ENCODE results near the gene SDK1.
A peak's percentile ranks its signal among the peaks of the same experiment; 100 is the strongest.
"Not testable (repeated sequence)": the region's sequence is repeated elsewhere in the genome, so short reads cannot be mapped to it uniquely, and the experiment has no call there.

Gene SDK1

DNA sequence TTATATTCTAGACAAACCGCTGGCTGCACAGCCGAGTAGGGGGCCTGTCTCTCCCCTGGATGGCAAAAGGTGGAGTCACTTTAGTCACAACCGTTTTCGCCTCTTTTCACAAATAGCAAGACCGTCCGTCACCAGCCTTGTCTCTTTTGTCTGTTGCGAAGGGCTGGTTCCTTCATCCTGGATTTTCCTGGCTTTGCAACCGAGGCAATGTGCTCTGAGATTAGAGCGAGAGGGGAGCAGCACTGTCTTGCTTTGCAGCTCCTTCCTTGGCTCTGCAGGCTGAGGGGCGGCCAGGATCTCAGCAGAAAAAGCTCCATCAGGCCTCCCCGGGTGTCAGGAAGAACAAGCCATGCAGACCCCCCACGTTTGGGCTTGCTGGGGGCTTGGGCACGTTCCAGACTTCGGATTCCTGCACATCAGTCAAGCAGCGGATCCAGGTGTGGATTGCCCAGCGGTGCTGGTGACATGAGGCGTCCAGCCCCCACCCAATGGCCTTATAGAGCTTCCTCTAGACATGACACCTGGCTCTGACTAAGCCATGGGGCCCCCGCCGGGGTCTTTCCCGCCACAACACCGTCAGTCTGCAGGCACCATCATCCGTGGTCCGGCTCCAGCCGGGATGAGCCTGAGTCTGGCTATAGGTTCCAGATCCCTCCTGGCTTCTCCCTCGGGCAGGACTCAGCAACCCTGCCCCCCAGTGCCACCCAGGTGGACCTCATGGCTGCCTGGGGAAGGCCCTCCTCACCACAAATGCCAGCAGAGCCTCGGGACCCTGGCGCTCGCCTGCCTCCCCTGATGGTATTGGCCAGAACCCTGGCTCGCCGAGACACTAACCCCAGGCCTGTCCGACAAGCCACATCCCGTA lies 913.5 kb downstream of the SDK1 start:
- DNase-seq, result no peak

DNA sequence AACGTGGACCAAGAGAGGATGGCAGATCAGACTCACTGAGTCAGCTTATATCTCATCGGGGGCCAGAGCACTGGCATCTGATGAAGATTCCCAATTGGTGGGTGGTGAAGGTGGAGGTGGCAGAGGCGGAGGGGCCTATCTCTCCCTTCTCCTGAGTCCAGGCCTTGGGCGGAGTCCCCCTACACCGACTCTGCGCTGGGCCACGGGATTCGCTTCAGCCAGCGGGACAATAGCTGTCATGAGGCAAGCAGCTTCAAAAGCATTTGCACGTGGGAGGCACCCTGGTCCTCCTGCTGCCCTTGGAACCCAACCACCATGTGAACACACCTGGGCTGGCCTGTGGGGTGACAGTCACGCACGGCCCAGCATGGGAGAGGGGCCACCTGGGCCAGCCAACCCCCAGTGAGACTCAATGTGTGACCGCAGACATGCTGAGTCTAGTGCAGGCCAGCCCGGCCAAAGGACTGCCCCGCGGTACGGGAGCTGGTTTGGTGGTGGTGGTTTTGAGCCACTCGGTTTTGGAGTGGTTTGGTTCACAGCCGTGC lies 914.2 kb downstream of the SDK1 start:
- no peak for DNase-seq

GRCh38 chr7:4216016-4216415 lies 915.0 kb downstream of the SDK1 start:
- DNase-seq, result no peak

GRCh38 chr7:4217126-4217660 lies 916.1 kb downstream of the SDK1 start:
- not testable (repeated sequence) for DNase-seq

GRCh38 chr7:4218481-4218880 lies 917.4 kb downstream of the SDK1 start:
- DNase-seq, result no peak

DNA sequence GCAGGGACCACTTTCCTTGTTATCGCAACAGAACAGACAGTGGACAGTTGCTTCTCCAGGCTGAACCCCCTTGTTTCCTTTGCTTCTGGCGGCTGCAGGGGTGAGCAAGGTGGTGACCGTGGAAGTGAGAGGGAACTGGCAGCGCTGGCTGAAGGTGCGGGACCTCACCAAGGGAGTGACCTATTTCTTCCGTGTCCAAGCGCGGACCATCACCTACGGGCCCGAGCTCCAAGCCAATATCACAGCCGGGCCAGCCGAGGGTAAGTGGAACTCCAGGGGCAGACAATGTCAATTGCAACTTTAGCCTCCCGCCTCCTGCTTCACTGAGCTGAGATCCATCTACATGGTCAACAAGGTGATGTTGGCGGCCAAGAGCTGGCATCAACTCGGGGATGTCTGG lies 919.0 kb downstream of the SDK1 start:
- DNase-seq, result no peak

DNA sequence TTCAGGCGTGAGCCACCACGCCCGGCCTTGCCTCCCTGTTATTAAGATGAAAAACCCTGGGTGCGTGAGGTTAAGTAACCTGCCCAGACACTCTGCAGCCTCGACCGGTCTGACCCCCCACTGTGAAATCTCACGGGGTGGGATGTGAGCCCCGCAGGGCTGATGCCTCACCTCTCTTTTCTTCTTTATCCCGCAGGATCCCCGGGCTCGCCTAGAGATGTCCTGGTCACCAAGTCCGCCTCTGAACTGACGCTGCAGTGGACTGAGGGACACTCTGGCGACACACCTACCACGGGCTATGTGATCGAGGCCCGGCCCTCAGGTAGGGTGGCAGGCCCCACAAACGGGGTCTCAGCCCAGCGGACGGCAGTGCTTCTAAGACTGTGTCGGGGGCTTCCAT lies 920.0 kb downstream of the SDK1 start:
- no peak for DNase-seq

GRCh38 chr7:4222676-4223075 lies 921.6 kb downstream of the SDK1 start:
- DNase-seq, result no peak

DNA sequence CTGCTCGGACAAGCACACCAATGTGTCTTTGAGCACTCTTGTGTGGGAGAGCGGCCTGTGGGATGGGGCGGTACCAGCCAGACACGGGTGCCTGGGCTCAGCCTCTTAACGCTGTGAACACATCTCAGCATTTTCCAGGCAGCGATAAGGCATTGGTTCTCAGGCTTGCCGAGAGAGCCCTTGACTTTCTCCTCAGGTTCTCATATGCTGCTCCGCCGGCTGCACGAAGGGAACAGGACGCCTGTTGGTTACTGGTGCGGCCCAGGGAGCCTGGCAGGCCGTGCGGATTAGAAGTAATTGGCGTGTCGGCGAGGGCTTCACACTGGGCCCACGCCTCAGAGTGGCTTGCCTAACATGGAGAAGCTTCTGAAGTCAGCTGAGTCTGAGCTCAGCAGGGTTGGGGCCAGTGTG lies 924.3 kb downstream of the SDK1 start:
- DNase-seq, result no peak

DNA sequence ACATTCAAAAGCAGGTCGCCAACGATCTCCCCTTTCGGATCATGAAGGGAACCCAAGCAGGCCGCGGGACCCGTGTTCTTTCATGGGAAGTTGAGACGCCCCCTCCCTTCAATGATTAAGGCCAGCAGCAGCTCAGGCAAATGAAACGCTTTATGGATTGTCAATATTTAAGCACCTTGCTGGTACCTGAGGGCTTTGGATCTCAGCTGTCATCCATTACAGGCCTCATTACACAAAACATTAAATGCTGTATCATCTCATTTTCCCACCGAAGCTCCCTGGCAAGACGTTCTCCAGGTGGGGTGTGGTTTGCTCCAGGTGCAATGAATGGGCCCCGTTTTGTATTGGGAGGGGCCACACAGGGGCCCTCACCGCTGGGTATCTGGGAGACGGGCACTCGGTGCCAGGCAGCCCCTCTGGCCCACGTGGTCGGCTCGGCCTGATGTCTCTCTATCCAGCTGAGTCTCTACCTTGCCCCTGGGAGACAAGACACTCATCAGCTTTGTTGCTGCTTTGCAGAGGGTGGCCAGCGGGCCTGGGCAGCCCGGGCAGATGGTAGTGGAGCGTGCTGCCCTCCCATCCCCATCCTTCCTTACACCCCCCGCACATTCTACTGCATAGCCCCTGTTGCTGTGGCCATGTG lies 925.0 kb downstream of the SDK1 start:
- no peak for DNase-seq

DNA sequence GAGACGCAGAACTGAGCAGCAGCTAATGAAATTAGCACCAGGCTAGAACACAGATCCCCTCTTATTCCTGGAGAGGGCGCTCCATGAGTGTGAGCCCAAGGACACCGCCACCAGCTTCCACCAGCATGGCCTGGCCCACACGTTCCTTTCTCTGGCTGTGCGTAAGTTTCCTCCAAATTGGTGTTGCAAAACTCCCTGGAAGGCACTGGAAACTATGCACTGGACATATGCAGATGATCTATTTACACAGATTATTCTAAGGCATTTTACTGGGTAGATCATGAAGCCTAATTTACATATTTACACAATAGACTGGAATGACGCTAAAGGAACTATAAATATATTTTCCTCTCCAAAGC lies 925.5 kb downstream of the SDK1 start:
- no peak for DNase-seq

DNA sequence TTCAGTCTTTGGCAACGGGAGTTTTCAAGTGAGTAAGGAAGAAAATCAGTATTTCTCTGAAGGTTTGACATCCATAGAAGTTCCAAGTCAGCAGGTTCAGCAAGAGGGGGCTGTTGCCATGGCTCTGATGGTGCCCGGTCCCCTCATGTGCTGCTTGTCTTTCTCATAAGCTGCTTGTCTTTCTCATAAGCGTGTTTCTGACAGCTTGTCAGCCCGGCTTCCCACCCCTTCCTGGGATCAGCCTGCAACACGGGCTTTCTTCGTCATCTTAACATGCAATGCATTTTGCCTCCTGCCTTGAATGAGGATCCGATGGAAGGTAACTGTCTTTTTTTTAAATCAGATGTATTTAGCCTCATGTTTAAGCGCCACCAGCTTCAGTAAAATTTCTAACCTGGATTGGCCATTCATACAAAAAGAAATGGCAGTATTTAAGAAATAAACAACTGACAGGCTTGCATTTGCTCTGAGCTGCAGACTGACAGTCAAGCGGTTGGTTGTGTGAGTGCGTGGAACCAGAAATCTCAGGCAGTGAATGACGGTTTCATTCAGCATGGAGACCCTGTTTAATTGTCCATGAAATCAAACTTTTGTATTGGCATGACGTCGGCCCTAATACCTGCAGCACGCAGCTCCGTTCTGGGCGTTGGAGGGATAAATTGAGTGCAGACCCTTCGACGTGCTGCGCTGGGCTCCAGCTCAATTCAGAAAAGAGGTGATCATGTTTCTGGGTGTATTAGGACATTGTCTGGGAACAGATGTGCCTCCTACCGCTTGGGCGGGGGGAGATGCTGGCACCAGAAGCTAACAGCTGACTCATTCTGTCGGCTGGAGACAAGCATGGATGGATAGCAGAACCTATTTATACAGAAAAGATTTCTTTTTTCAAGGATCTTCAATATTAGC lies 926.3 kb downstream of the SDK1 start:
- DNase-seq, result peak in 4 of 51 donors; percentile 4 to 15 (median 10)

GRCh38 chr7:4230352-4230751 lies 929.3 kb downstream of the SDK1 start:
- no peak for DNase-seq

DNA sequence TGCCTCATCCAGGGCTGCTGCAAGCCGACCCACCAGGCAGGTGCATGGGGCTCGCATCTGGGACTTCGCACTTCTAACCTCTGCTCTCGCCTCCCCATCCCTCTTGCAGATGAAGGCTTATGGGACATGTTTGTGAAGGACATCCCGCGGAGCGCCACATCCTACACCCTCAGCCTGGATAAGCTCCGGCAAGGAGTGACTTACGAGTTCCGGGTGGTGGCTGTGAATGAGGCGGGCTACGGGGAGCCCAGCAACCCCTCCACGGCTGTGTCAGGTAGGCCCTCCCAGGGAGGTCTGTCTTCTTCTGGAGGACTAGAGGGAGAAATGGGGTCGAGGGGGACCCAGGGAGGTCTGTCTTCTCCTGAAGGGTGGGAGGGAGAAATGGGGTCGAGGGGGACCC lies 932.1 kb downstream of the SDK1 start:
- no peak for DNase-seq

GRCh38 chr7:4233621-4234497 lies 932.8 kb downstream of the SDK1 start:
- DNase-seq, result no peak

- DNase-seq, result no peak
Observed at GRCh38 chr7:4234498-4234855, 933.4 kb downstream of the SDK1 start.

- DNase-seq, result no peak
Observed at GRCh38 chr7:4234886-4235285, 933.8 kb downstream of the SDK1 start.

DNA sequence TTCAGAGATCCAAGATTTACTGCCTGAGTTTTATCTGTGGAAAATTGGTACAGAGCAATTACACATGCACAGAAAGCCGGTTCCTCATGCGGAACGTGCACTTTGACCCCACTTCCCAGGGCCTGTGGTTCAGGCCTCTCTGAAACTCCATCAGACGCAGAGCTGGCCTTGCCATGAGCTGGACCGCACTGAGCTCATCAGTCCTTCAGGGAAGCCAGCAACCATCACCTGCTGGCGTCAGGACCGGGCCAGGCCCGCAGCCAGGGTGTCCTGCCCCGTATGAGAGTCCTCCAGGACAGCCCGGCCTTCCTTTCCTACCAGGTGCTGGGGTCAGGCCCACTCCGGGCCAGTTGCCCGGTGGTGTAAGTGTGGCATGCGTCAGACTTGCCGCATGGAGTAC lies 934.5 kb downstream of the SDK1 start:
- no peak for DNase-seq

DNA sequence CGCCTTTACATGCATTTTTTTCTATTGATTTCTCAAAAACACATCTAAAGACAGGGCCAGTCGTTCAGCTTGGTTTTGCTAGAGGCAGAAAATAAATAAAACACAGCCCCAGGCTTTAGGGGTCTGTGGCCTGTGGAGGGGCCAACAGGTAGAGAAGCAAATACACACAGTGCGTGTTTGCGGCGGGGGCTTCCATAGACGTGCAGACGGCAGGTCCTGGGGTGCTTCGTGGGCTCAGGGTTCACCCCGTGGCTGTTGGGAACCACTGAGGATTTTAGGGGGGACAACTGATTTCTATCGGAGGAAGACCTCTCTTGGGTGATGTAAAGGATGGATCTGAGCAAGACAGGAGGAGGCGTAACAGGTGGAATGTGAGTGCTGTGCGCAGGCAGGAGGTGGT lies 935.3 kb downstream of the SDK1 start:
- no peak for DNase-seq

DNA sequence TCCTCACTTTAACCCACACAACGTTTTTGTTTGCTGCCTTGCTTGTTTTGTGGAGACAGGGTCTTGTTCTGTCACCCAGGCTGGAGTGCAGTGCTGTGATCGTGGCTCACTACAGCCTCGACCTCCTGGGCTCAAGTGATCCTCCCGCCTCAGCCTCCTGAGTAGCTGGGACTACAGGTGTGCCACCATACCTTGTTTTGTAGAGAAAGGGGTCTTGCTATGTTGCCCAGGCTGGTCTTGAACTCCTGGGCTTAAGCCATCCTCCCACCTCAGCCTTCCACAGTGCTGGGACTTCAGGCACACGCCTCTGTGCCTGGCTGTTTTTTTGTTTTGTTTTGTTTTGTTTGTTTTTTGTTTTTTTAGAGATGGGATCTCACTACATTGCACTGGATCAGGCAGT lies 935.8 kb downstream of the SDK1 start:
- DNase-seq, result not testable (repeated sequence)

Data from hypothalamus (tissue), 51 donors.